ENCODE measurements around the gene OPHN1. TPM values are rescaled to one million over a fixed set of nuclear protein-coding genes. Genes with fewer than 3 reads are reported as not detected.

The OPHN1 gene
- total RNA-seq, 1 donor from 2014 or later: 0.04 TPM

GRCh38 chrX:68147848-68148247, 285.4 kb downstream of the OPHN1 start:
- intact Hi-C loops (cut with micrococcal nuclease): no loop called here
- Mint-ChIP-seq H3K27me3 (no peaks in the 10 kb centered on the region), H3K4me1 (no peaks in the 10 kb centered on the region), H3K4me3 (no peak overlapping the region), H3K36me3 (ENCODE audit: low read depth) (no peaks in the 10 kb centered on the region), H3K9me3 (no peaks in the 10 kb centered on the region), H3K27ac (no peak overlapping the region)
- no peak for DNase-seq
- CTCF ChIA-PET: no interaction called here
- ATAC-seq (ENCODE audit: low read depth): no peak
- TF ChIP-seq CTCF (IDR thresholded peaks at IDR 0.05): no peak
- POLR2A ChIA-PET: no interaction called here

GRCh38 chrX:68146054-68146453, 287.2 kb downstream of the OPHN1 start:
- intact Hi-C loops (cut with micrococcal nuclease): no loop called here
- H3K4me1 Mint-ChIP-seq: no peaks in the 10 kb centered on the region
- H3K36me3 Mint-ChIP-seq (ENCODE audit: low read depth): no peaks in the 10 kb centered on the region
- ATAC-seq (ENCODE audit: low read depth) (no peak), DNase-seq (no peak)
- no peak for TF ChIP-seq CTCF (IDR thresholded peaks at IDR 0.05)
- CTCF ChIA-PET: no interaction called here
- H3K9me3 Mint-ChIP-seq: no peaks in the 10 kb centered on the region
- no peak overlapping the region for H3K4me3 Mint-ChIP-seq
- H3K27ac Mint-ChIP-seq: no peak overlapping the region
- H3K27me3 Mint-ChIP-seq: no peaks in the 10 kb centered on the region
- POLR2A ChIA-PET: no interaction called here

GRCh38 chrX:68139791-68140190, 293.5 kb downstream of the OPHN1 start:
- intact Hi-C loops (cut with micrococcal nuclease): no loop called here
- CTCF ChIA-PET: no interaction called here
- DNase-seq: no peak
- H3K4me3 Mint-ChIP-seq: no peak overlapping the region
- H3K36me3 Mint-ChIP-seq (ENCODE audit: low read depth): no peaks in the 10 kb centered on the region
- ATAC-seq (ENCODE audit: low read depth): no peak
- no peaks in the 10 kb centered on the region for H3K9me3 Mint-ChIP-seq
- H3K4me1 Mint-ChIP-seq: no peaks in the 10 kb centered on the region
- H3K27me3 Mint-ChIP-seq: no peaks in the 10 kb centered on the region
- TF ChIP-seq CTCF (IDR thresholded peaks at IDR 0.05): no peak
- POLR2A ChIA-PET: no interaction called here
- no peak overlapping the region for H3K27ac Mint-ChIP-seq

GRCh38 chrX:68133181-68133580, 300.1 kb downstream of the OPHN1 start:
- ChIA-PET CTCF (no interaction called here), POLR2A (no interaction called here)
- no peak for TF ChIP-seq CTCF (IDR thresholded peaks at IDR 0.05)
- no peak for ATAC-seq (ENCODE audit: low read depth)
- intact Hi-C loops (cut with micrococcal nuclease): no loop called here
- Mint-ChIP-seq H3K27ac (no peak overlapping the region), H3K4me3 (no peak overlapping the region), H3K4me1 (no peaks in the 10 kb centered on the region), H3K36me3 (ENCODE audit: low read depth) (no peaks in the 10 kb centered on the region), H3K27me3 (no peaks in the 10 kb centered on the region), H3K9me3 (no peaks in the 10 kb centered on the region)
- DNase-seq: no peak

- H3K9me3 Mint-ChIP-seq: no peaks in the 10 kb centered on the region
- intact Hi-C loops (cut with micrococcal nuclease): no loop called here
- no peaks in the 10 kb centered on the region for H3K4me1 Mint-ChIP-seq
- DNase-seq: no peak
- TF ChIP-seq CTCF (IDR thresholded peaks at IDR 0.05): no peak
- ChIA-PET CTCF (no interaction called here), POLR2A (no interaction called here)
- H3K36me3 Mint-ChIP-seq (ENCODE audit: low read depth): no peaks in the 10 kb centered on the region
- ATAC-seq (ENCODE audit: low read depth): no peak
- no peak overlapping the region for H3K27ac Mint-ChIP-seq
- no peaks in the 10 kb centered on the region for H3K27me3 Mint-ChIP-seq
- H3K4me3 Mint-ChIP-seq: no peak overlapping the region
Measured at GRCh38 chrX:68132749-68133148, 300.5 kb downstream of the OPHN1 start.
